Hair follicle dermal papilla cell (primary cell): Measurements from ENCODE around the gene JSRP1. TPM values are rescaled to one million over a fixed set of nuclear protein-coding genes. Genes with fewer than 3 reads are reported as not detected.

Source experiments
- small RNA-seq: library from RNA; depleted of rRNA; stranded (forward); fragments of <200 nt; gene quantifications from one replicate; pipeline ENCODE3, GENCODE V24; 2012
- total RNA-seq: library from RNA; depleted of rRNA; stranded (reverse); fragments of >200 nt; gene quantifications from 2 replicates; pipeline ENCODE4 v1.2.3, GENCODE V29; 2012

Gene JSRP1, protein sequence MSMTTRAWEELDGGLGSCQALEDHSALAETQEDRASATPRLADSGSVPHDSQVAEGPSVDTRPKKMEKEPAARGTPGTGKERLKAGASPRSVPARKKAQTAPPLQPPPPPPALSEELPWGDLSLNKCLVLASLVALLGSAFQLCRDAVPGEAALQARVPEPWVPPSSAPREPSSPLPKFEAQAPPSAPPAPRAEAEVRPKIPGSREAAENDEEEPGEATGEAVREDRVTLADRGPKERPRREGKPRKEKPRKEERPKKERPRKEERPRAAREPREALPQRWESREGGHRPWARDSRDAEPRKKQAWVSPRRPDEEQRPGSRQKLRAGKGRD
- total RNA-seq: not detected in 2 replicates

DNA sequence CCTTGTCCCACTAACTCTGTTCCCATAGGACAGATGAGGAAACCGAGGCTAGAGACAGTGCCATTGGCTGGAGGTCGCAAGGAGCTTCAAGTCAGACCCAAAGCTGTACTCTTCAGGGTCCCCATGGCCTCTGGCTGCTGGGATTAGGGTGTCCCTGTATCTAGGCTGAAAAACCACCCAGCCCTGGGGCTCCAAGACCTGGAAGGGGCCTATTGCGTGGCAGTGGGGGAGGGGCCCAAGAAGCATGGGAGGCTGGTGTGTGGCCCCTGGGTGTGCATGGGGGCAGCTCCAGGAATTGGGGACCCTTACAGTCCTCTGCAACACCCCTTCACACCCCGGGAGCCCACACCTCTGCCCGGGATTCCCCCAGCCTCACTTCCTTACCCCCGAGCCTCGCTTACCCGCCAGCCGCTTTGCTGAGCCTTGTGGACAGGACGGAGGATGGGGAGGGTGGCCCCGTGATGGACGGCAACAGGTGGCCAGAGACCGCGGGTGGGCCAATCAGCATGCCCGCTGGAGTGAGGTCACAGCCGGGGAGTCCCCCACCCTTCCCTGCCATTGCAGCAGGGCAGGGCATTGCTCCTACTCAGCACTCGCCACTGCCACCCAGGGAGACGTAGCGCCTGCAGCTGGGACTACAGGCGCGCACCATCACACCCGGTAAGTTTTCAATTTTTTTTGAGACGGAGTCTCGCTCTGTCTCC, at the start of gene JSRP1:
TSS of gene JSRP1 (minus strand) at position 436 of the 704 bp plus-strand sequence. CDS start 1,103 bp downstream, outside the sequence.

DNA sequence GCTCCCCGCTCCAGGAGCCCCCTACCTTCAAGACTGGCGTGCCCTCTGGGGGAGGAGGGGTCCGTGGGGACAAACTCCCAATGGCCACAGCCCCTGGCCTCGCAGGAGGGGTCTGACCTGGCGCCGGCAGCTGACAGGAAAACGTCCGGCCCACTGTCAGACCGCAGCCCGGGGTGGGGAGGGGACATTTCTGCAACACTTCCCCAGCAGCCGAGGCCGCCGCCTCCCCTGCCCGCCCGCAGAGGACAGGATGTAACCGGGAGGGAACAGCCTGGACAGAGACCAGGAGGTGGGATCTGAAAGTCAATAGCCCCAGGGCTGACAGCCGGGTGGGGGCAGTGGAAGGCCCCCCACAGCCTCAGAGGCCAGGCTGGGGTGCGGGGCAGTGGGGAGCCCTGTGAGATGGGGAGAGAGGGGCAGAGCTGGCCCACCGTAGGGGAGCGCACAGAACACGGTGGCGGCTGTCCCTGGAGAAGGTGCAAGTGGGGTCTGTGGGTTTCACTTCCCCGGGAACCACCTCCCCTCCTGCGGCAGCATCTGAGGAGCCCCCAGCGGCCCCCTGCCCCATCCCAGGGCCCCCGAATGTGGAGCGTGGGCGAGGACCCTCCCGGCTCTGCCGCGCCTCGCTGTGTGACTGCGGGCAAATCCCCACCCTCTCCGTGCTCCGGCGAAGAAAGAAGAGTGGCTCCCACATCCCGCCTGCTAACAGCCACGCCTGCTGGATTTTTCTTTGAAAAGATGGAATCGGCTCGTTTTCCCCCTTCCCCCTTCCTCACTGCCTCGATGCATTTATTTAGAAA, 26.0 kb upstream of the JSRP1 start, which contains the start of gene PEAK3:
TSS of gene PEAK3 (minus strand) at position 114 of the 800 bp plus-strand sequence. CDS start 1,244 bp downstream, outside the sequence.

DNA sequence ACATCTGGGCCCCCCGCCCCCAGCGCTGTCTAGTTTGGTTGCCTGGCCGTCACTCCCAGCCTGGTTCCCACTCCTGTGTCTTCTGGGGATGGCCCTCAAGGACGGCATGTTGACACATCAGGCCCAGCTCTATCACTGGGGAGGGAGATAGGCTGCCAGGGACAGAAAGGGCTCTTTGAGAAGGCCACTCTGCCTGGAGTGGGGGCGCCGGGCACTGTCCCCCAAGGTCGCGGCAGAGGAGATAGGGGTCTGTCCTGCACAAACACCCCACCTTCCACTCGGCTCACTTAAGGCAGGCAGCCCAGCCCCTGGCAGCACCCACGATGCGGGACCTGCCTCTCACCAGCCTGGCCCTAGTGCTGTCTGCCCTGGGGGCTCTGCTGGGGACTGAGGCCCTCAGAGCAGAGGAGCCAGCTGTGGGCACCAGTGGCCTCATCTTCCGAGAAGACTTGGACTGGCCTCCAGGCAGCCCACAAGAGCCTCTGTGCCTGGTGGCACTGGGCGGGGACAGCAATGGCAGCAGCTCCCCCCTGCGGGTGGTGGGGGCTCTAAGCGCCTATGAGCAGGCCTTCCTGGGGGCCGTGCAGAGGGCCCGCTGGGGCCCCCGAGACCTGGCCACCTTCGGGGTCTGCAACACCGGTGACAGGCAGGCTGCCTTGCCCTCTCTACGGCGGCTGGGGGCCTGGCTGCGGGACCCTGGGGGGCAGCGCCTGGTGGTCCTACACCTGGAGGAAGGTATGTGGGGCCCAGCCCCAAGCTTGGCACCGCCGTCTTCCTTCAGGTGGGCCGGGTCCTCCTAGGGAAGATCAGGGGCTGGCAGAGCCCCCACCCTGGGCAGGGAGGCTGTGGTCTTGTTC, 7.0 kb downstream of the JSRP1 start, which contains the start of gene AMH:
TSS of gene AMH (plus strand) at position 314 of the 857 bp plus-strand sequence. CDS start at position 324, 10 bp downstream.

DNA sequence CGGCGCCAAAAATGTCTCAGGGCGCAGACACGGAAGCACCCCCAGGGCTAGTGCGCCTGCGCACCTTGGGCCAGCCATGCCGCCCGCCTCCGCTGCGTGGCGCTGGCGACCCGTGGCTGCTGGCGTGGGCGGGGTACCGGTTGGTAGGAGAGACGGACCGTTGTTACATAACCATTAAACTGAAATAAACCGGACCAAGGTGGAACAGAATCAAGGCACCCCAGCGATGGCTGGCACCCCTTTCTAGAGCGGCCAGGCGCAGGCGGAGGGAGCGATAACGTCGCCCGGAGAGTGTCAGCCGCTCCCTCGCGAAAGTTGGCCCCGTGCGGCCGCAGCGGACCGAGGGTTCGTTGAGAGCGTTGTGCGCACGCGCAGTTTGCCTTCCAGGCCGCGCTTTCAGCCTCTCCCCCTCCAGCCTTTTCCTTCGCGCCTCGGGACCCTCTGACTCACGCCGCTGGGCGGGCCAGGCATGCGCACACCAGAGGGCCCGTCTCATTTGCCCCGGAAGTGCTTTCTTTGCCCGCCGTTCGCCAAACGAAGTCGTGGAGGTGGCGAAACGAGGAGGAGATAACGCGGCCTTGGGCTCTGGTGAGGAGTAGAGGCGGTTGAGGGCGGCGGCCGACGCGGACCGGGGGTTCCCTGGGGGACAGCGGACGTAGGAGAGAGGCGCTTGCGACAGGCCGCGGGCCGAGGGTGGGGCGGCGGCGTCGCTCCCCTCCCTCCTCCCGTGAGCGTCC, 19.7 kb downstream of the JSRP1 start, which contains the start of the genes PLEKHJ1 and SF3A2:
TSS of gene PLEKHJ1 (minus strand) at position 16 of the 737 bp plus-strand sequence. CDS start 81 bp downstream, outside the sequence.
TSS of gene SF3A2 (plus strand) at position 511 of the 737 bp plus-strand sequence. CDS start 6,595 bp downstream, outside the sequence.

Small RNA genes lying within 50 kb of the gene (small RNA-seq; reads per million reads assigned to genes)
- gene MIR1227: not detected

Other genes starting within 250 kb of the JSRP1 start
- 74.3 and 79.5 TPM in 2 replicates for gene BTBD2, start 240.7 kb downstream of the JSRP1 start, total RNA-seq
- 64.0 and 65.4 TPM in 2 replicates for gene MKNK2, start 205.2 kb downstream of the JSRP1 start, total RNA-seq
- gene MOB3A, start 160.1 kb downstream of the JSRP1 start, total RNA-seq: 65.2 and 66.1 TPM in 2 replicates
- 1.7 and 2.6 TPM in 2 replicates for gene IZUMO4, start 159.5 kb downstream of the JSRP1 start, total RNA-seq
- 146 and 181 TPM in 2 replicates for gene AP3D1, start 104.9 kb downstream of the JSRP1 start, total RNA-seq
- 5.2 and 8.3 TPM in 2 replicates for gene DOT1L, start 92.5 kb downstream of the JSRP1 start, total RNA-seq
- gene PLEKHJ1, start 20.1 kb downstream of the JSRP1 start, total RNA-seq: 33.8 and 37.4 TPM in 2 replicates
- 20.9 and 33.6 TPM in 2 replicates for gene SF3A2, start 19.6 kb downstream of the JSRP1 start, total RNA-seq
- gene AMH, start 7.1 kb downstream of the JSRP1 start, total RNA-seq: 1.6 and 2.1 TPM in 2 replicates
- under 0.01 TPM in 1 of 2 replicates, not detected in the other for gene PEAK3, start 25.8 kb upstream of the JSRP1 start, total RNA-seq
- not detected in 2 replicates for gene LINGO3, start 51.7 kb upstream of the JSRP1 start, total RNA-seq
- gene LSM7, start 72.2 kb upstream of the JSRP1 start, total RNA-seq: 50.0 and 52.1 TPM in 2 replicates
- gene SPPL2B, start 72.3 kb upstream of the JSRP1 start, total RNA-seq: 29.3 and 36.0 TPM in 2 replicates
- gene TMPRSS9, start 103.8 kb upstream of the JSRP1 start, total RNA-seq: under 0.01 TPM in 1 of 2 replicates, not detected in the other
- 32.5 and 33.1 TPM in 2 replicates for gene TIMM13, start 171.2 kb upstream of the JSRP1 start, total RNA-seq
- gene LMNB2, start 200.5 kb upstream of the JSRP1 start, total RNA-seq: 41.1 and 44.9 TPM in 2 replicates
- gene GADD45B, start 219.7 kb upstream of the JSRP1 start, total RNA-seq: 84.1 and 91.1 TPM in 2 replicates